OCI-LY7 (cell line): ENCODE measurements around the gene FAM53C. TPM values are rescaled to one million over a fixed set of nuclear protein-coding genes. Genes with fewer than 3 reads are reported as not detected.

Experiments
- BruUV-seq: library from RNA; stranded (reverse); fragments of 400-500 nt; replicated peaks from 2 replicates; lab custom pipeline; 2021; lab: Mats Ljungman, UMichigan
- CTCF ChIA-PET: fragments of 300-600 bp; sonication (Branson Sonifier 250); formaldehyde crosslinking; loops from one replicate; lab custom pipeline; 2022; ENCODE audit warnings: antibody characterized with exemption; ENCODE audit not compliant: unreplicated experiment; lab: Charles Lee
- POLR2A ChIA-PET: fragments of 300-600 bp; sonication (Branson Sonifier 250); formaldehyde crosslinking; loops from one replicate; lab custom pipeline; 2022; ENCODE audit warnings: antibody characterized with exemption; lab: Charles Lee
- DNase-seq: peaks from one replicate; pipeline ENCODE4 v3.0.0-alpha.2; 2015; ENCODE audit warnings: low spot score
- H2AFZ ChIP-seq: fragments of 200-600 bp; sonication (generic), shearing (Covaris generic); 2 replicates; pipeline ENCODE4 v1.6.1; 2014; ENCODE audit warnings: mild to moderate bottlenecking, antibody characterized with exemption, low read length, moderate library complexity
- H3K27ac ChIP-seq: fragments of 200-600 bp; sonication (generic); 2 replicates; pipeline ENCODE4 v1.5.1; 2014; ENCODE audit warnings: mixed run types, low read depth, mild to moderate bottlenecking, moderate library complexity, low read length, inconsistent platforms; ENCODE audit not compliant: poor library complexity, severe bottlenecking
- H3K36me3 ChIP-seq: fragments of 200-600 bp; sonication (generic); 2 replicates; pipeline ENCODE4 v1.6.1; 2014; ENCODE audit warnings: mild to moderate bottlenecking, antibody characterized with exemption, low read length, moderate library complexity, mixed read lengths; ENCODE audit not compliant: insufficient read depth
- H3K4me1 ChIP-seq: fragments of 200-600 bp; sonication (generic); 2 replicates; pipeline ENCODE4 v1.5.1; 2014; ENCODE audit warnings: mild to moderate bottlenecking, low read length; ENCODE audit not compliant: insufficient read depth, poor library complexity, severe bottlenecking
- H3K4me2 ChIP-seq: fragments of 200-600 bp; sonication (generic); 2 replicates; pipeline ENCODE4 v1.6.1; 2014; ENCODE audit warnings: mild to moderate bottlenecking, low read length
- H3K4me3 ChIP-seq: fragments of 200-600 bp; sonication (generic); 2 replicates; pipeline ENCODE4 v1.5.1; 2014; ENCODE audit warnings: mild to moderate bottlenecking, low read depth, low read length; ENCODE audit not compliant: poor library complexity, severe bottlenecking
- H3K79me2 ChIP-seq: fragments of 200-600 bp; sonication (generic); 2 replicates; pipeline ENCODE4 v1.6.1; 2016; ENCODE audit warnings: low read depth, mild to moderate bottlenecking, low read length, moderate library complexity, mixed read lengths; ENCODE audit not compliant: insufficient read depth
- H3K9me2 ChIP-seq: fragments of 200-600 bp; sonication (generic); 2 replicates; pipeline ENCODE4 v1.6.1; 2016; ENCODE audit warnings: mild to moderate bottlenecking, low read length, mixed read lengths; ENCODE audit not compliant: insufficient read depth
- H3K9me3 ChIP-seq: fragments of 200-600 bp; sonication (generic); 2 replicates; pipeline ENCODE4 v1.6.1; 2014; ENCODE audit warnings: mild to moderate bottlenecking, mixed run types, low read length, mixed read lengths
- H4K20me1 ChIP-seq: fragments of 200-600 bp; sonication (generic); 2 replicates; pipeline ENCODE4 v1.6.1; 2014; ENCODE audit warnings: mild to moderate bottlenecking, antibody characterized with exemption, low read length, moderate library complexity, mixed read lengths; ENCODE audit not compliant: insufficient read depth
- CTCF ChIP-seq: fragments of 200-600 bp; sonication (generic); conservative IDR thresholded peaks from 2 replicates; pipeline ENCODE4 v1.5.1; 2014; ENCODE audit warnings: mild to moderate bottlenecking, antibody characterized with exemption, low read length, moderate library complexity, mixed read lengths
- EZH2phosphoT487 ChIP-seq: fragments of 200-600 bp; sonication (generic); IDR thresholded peaks from 2 replicates; pipeline ENCODE4 v1.6.1; 2018; ENCODE audit warnings: low read depth, borderline replicate concordance, mild to moderate bottlenecking, mixed run types, antibody characterized with exemption, low read length, moderate library complexity, mixed read lengths
- intact Hi-C: fragments of 100-400 bp; cut with micrococcal nuclease; formaldehyde crosslinking; loops from one replicate; pipeline ENCODE4 v1.10.0; 2022; ENCODE audit not compliant: unreplicated experiment
- total RNA-seq, 2 experiments: library from RNA; depleted of rRNA in 1 of 2; stranded (reverse); fragments of >200 nt in 1 of 2; shearing (Covaris generic) in 1 of 2; gene quantifications; 2 replicates each; pipeline ENCODE4 v1.2.3, GENCODE V29; 2014 to 2022

The FAM53C gene
- total RNA-seq, 2 experiments from 2014 or later: 42.3 to 46.5 TPM

DNA sequence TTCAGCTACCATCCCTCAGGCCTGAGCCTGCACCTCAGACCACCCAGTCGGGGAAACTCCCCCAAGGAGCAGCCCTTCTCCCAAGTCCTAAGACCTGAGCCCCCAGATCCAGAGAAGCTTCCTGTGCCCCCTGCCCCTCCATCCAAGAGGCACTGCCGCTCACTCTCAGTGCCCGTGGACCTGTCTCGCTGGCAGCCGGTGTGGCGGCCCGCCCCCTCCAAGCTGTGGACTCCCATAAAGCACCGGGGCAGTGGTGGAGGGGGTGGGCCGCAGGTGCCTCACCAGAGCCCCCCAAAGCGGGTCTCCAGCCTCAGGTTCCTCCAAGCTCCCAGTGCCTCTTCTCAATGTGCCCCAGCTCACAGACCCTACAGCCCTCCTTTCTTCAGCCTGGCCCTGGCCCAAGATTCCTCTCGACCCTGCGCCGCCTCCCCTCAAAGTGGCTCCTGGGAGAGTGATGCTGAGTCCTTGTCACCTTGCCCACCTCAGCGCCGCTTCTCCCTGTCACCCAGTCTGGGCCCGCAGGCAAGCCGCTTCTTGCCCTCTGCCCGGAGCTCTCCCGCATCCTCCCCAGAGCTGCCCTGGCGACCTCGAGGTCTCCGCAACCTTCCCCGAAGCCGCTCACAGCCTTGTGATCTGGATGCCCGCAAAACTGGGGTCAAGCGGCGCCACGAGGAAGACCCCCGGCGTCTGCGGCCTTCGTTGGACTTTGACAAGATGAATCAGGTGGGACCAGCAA, 7.0 kb downstream of the FAM53C start:
- POLR2A ChIA-PET: interaction anchor here (0.8 kb wide), 1 partner anchor 23 kb away, joined by 4 read pairs; no protein-coding TSS in a partner anchor

GRCh38 chr5:138346889-138347288, 8.8 kb downstream of the FAM53C start:
- ChIA-PET POLR2A (interaction anchor here (0.6 kb wide), 1 partner anchor 9 kb away, joined by 3 read pairs; no protein-coding TSS in a partner anchor), CTCF (no interaction called here)
- Histone ChIP-seq H3K4me1 (no peaks in the 10 kb centered on the region), H2AFZ (no peak overlapping the region), H3K27ac (no peak overlapping the region), H3K79me2 (peaks cover under 1% of the 10 kb centered on the region; the same call in 1 of the 2 replicates), H3K9me2 (no peaks in the 10 kb centered on the region), H4K20me1 (no peaks in the 10 kb centered on the region), H3K4me2 (no peak overlapping the region), H3K36me3 (peaks cover 91% of the 10 kb centered on the region), H3K9me3 (no peaks in the 10 kb centered on the region), H3K4me3 (no peak overlapping the region)
- no TSS peak for BruUV-seq
- no peak for DNase-seq
- intact Hi-C loops: no loop called here
- TF ChIP-seq CTCF: no peak
- TF ChIP-seq EZH2phosphoT487: no peak

More for the DNA sequence above, 7.0 kb downstream of the FAM53C start:
- Histone ChIP-seq H3K9me3 (no peaks in the 10 kb centered on the region), H2AFZ (no peak overlapping the region), H3K4me1 (peaks cover 6% of the 10 kb centered on the region), H3K4me3 (no peak overlapping the region), H3K79me2 (peaks cover 16% of the 10 kb centered on the region; the same call in 1 of the 2 replicates), H3K27ac (no peak overlapping the region), H4K20me1 (peaks cover 9% of the 10 kb centered on the region; the same call in 1 of the 2 replicates), H3K36me3 (peaks cover 89% of the 10 kb centered on the region), H3K4me2 (no peak overlapping the region), H3K9me2 (no peaks in the 10 kb centered on the region)
- CTCF ChIA-PET: no interaction called here
- BruUV-seq: no TSS peak
- intact Hi-C loops: no loop called here
- TF ChIP-seq EZH2phosphoT487 (no peak), CTCF (no peak)
- DNase-seq: no peak
